DMS53 treated with DMSO at 0.1 percent for 48 hours (cell line): Measurements from ENCODE around the gene NOX4.
"Not testable (repeated sequence)": the region's sequence is repeated elsewhere in the genome, so short reads cannot be mapped to it uniquely, and the experiment has no call there.

Experiments
- DNase-seq: peaks from one replicate; lab custom pipeline; 2025; ENCODE audit not compliant: unreplicated experiment; lab: John Stamatoyannopoulos, UW

Gene NOX4

DNA sequence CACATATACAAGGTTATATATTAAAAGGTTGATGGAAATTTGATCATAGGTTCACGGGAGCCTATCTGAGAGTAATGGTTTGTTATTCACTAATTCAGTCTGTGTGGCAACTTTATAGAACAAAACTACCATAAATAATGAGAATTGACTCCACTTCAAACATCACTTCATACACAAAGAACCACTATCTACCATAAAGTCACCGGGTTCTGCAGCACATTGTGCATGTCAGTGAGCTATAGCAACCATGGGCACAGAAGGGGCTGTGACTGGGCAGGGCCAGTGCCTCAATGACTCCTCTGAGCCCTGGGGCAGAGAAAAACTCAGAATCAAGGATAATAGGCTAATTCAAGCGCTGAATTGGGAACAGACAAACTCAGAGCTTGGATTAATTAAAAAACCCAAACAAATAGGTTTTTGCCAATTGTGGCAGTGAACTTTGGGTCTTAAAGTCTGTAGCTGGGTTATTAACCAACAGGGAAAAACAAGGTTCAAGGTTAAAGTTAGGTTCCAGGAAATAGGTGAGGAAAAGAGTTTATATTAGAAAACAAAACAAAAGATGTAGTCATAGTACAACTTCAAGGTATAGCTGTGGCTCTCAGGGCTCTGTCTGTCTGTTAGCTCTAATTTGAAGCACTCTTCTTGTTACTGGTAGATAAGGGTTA is 181.7 kb downstream of the NOX4 start:
- DNase-seq = not testable (repeated sequence)

DNA sequence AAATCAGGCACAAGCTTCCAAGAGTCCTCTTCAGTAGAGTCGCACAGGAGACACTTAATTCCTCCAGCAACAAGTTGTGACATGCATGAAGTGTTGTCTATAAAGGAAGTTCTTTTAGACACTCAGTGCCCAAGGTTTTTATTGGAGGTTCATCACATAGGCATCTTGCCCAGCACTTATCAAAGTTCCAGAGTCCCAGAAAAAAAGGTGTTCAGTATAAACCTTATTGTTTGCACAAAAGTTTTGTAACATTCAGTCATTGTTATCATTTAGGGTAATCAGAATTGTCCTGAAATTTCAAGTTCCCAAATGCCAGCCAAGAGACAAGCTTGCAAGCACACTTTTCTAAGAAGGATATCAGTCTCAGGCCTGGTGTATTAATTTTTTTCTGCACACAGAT is 182.9 kb downstream of the NOX4 start:
- not testable (repeated sequence) for DNase-seq

DNA sequence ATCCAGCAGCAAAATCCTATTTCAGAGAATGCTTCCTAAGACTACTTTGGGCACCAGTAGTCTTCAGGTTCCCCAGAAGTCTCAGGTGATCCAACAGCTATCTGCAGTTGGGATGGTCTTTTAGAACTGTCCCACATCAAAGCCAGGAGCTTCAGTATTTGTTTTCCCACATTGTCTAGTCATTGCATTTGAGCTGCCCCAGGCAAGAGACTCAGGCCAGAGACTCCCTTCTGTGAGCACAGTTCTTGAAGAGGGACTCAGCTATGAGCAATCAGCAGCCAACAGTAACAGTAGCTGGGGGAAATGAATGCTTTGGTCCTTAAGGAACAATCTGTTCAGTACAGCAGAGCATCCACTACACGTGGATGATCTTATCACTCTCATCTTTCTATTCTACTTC is 188.1 kb downstream of the NOX4 start:
- DNase-seq = not testable (repeated sequence)

DNA sequence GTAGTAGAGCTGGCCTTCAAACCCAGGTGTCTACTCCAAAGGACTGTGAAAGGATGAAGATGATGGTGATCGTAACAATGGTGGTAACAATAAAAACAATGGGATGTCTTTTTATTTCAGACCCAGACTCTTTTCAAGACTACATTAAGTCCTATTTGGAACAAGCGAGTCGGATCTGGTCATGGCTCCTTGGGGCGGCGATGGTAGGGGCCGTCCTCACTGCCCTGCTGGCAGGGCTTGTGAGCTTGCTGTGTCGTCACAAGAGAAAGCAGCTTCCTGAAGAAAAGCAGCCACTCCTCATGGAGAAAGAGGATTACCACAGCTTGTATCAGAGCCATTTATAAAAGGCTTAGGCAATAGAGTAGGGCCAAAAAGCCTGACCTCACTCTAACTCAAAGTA is 196.2 kb downstream of the NOX4 start:
- not testable (repeated sequence) for DNase-seq

DNA sequence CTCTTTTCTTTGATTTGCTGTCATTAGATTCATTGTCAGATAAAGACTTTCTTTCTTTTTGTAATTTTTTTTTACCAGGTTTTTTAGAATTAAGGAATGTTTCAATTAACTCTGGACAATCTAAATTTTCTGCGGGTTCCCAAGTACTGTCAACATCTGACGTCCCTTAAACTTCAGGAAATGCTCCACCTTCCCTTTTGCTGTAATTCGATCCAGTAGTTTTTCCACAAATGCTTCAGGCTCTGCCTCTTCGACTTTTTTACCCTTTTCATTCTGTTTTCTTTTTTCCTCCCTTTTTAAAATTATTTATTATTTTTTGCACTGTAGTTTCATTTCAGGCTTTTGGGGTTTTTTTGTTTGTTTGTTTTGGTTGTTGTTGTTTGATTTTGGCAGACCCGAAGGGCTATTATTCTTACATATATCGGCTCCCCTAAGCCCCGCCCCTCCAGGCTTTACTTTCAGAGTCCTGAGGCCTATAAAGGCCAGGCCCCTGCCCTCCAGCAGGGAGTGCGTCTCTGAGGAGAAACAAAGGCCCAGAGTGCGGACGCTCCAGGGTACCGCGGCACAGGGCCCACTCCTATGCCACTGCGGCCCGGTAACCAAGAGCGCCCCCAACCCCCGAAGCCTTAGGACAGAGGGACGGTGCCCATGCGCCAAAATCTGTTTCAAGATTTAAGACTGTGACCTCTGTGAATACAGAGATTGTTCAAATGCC is 197.1 kb downstream of the NOX4 start:
- DNase-seq = no peak

DNA sequence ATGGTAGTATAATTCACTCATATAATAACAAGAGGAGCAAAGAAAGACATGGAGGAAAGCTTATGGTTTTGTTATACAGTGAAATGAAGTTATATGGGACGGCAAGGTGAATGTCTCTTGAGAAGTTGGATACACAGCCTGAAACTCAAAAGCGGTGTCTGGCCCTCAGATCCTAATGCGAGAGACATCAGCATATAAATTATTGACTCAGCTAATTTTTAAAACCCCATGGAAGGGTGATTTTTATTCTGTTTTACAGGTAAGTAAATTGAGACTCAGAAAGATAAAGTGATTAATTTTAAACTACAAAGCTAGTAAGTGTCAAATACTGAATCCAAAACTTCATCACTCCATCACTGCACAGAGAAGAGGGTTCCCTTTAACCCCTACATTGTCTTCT is 203.2 kb downstream of the NOX4 start:
- DNase-seq = not testable (repeated sequence)

DNA sequence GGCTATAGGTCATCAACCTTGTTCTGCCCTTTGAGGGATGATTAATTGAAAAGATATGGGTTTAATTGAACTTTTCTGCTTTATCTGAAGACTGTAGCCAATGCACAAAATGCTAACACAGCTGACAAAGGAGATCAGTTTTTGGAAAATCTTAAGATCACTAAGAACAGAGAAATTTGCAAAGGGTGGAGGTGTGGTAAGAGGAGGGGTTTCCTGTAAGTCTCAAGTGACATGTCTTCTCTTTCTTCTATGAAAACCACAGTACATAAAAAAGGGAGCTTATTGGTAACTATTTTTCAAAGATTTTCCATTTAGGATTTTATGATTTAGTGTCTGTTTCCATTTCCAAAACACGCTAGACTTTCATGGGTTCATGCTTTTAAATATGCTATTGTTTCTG is 204.6 kb downstream of the NOX4 start:
- DNase-seq = not testable (repeated sequence)

DNA sequence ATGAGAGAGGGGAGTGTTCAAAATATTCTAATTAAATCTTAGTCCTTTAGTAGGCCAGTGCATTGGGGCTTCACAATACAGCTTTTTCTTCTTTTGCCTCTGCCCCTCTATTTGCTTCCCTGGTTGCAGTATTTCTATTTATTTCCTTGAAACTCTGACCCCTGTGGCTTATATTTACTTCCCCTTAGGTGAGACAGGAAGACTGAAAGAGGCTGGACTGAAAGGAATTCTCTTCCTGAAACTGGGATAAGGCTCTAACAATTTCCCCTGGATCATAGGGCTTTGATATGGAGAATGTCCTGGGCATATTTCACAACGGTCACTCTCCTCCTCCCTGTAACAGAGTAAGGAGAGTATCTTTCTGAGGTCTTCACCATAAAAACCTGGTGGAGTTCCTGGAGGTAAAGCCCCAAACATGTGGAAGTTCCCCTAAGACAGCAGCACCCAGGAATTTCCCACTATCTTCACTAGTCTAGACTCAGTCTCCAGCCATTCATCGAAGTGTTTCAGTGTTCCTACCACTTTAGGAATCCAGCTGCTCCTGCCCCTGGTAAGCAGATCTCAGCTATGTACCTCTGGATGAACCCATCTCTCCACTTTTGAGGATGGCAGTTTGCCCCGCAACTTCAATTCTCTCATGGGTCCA is 210.0 kb downstream of the NOX4 start:
- not testable (repeated sequence) for DNase-seq

DNA sequence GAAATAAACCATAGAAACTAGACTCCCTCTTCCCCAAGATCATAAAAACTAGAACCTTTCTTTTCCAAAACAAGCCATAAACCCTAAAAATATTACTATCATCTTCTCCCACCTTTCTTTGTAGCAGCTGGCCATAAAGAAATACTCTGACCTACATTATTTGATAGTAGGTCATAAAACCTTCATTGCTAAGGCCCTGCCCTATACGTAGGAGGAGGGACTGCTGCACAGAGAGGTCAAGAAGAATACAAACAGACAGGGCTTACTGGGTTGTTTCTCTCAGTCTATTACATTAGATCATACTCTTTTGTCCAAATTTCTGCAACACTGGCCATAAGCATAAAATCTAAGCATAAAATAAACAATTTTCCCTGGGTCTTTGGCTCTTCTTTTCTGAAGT is 212.0 kb downstream of the NOX4 start:
- no peak for DNase-seq

DNA sequence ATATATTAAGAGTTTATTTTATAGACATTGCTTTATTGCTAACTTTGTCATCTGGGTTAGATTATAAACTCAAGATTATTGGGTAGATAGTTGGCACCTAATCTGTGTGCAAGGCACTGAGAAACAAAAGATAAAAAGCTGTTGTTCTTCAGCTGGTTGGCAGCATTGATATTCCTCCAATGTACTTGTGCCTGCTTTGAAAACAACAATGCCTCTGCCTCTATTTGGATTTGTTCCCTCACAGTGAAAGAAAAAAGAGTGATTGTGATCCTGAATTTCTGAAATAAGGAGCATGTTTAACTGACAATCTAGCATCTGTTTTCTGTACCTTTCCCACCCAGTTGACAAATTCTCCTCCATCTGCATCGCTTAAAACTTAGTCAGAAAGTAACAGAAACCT is 215.2 kb downstream of the NOX4 start:
- DNase-seq = no peak
